ENCODE data around the gene ENDOG. TPM values are rescaled to one million over a fixed set of nuclear protein-coding genes. Genes with fewer than 3 reads are reported as not detected.
A peak's percentile ranks its signal among the peaks of the same experiment; 100 is the strongest.
"Not testable (repeated sequence)": the region's sequence is repeated elsewhere in the genome, so short reads cannot be mapped to it uniquely, and the experiment has no call there.

The ENDOG gene
- total and polyA plus RNA-seq, 7 experiments from 2014 or later: 9.4 to 36.7 (median 16.9) TPM

GRCh38 chr9:128861501-128861900 is 43.2 kb downstream of the ENDOG start:
- no peak for ATAC-seq
- intact Hi-C loops (cut with micrococcal nuclease): loop anchor here in 1 of 2 donors (5.0 kb wide), 1 partner anchor 86 kb away; the partner anchor contains the start of genes DOLK and NUP188
- H3K9me3 ChIP-seq (ENCODE audit: control insufficient read depth in 2 of 3, low read length in 3 of 3): no peaks in the 10 kb centered on the region
- ChIA-PET POLR2A (interaction anchor here (1.0 to 3.4 kb wide), 2 partner anchors 60 to 66 kb away, joined by 3 to 17 read pairs; partner anchors contain the start of gene PHYHD1), CTCF (interaction anchor here (0.6 to 8.0 kb wide), 3 partner anchors 67 to 237 kb away, joined by 4 to 113 read pairs (median 7); no protein-coding TSS in a partner anchor)
- no peak for DNase-seq
- no peak overlapping the region for H3K27ac ChIP-seq (ENCODE audit: low read depth, low read length)
- Mint-ChIP-seq H3K36me3 (no peaks in the 10 kb centered on the region), H3K27me3 (no peaks in the 10 kb centered on the region), H3K27ac (peak overlapping the region in 2 of 9 donors; percentile 26 to 51), H3K4me3 (no peak overlapping the region), H3K9me3 (no peaks in the 10 kb centered on the region), H3K4me1 (peaks cover 0 to 10% (median 6%) of the 10 kb centered on the region in 7 donors)
- no peak overlapping the region for H3K4me3 ChIP-seq (ENCODE audit: low read length)
- no peaks in the 10 kb centered on the region for H3K36me3 ChIP-seq (ENCODE audit: control insufficient read depth in 2 of 3, insufficient read depth in 3 of 3, low read length in 3 of 3)
- peaks cover 3 to 7% of the 10 kb centered on the region in 2 donors for H3K4me1 ChIP-seq (ENCODE audit: control insufficient read depth in 2 of 2, insufficient read depth in 2 of 2, low read length in 2 of 2)
- H3K27me3 ChIP-seq (ENCODE audit: control insufficient read depth in 2 of 2, insufficient read depth in 2 of 2, low read length in 2 of 2): no peaks in the 10 kb centered on the region

GRCh38 chr9:128862401-128862851 is 44.1 kb downstream of the ENDOG start:
- peaks cover 3 to 7% of the 10 kb centered on the region in 2 donors for H3K4me1 ChIP-seq (ENCODE audit: control insufficient read depth in 2 of 2, insufficient read depth in 2 of 2, low read length in 2 of 2)
- no peaks in the 10 kb centered on the region for H3K36me3 ChIP-seq (ENCODE audit: control insufficient read depth in 2 of 3, insufficient read depth in 3 of 3, low read length in 3 of 3)
- H3K9me3 ChIP-seq (ENCODE audit: control insufficient read depth in 2 of 3, low read length in 3 of 3): no peaks in the 10 kb centered on the region
- CTCF ChIA-PET: interaction anchor here (8.0 kb wide), 1 partner anchor 66 kb away, joined by 113 read pairs; no protein-coding TSS in a partner anchor
- H3K4me3 ChIP-seq (ENCODE audit: low read length): no peak overlapping the region
- ATAC-seq: no peak
- no peak overlapping the region for H3K27ac ChIP-seq (ENCODE audit: low read depth, low read length)
- Mint-ChIP-seq H3K4me1 (peaks cover 0 to 10% (median 6%) of the 10 kb centered on the region in 7 donors), H3K9me3 (no peaks in the 10 kb centered on the region), H3K27ac (peak overlapping the region in 1 of 9 donors; percentile 49), H3K4me3 (no peak overlapping the region), H3K36me3 (no peaks in the 10 kb centered on the region), H3K27me3 (no peaks in the 10 kb centered on the region)
- POLR2A ChIA-PET: interaction anchor here (0.7 to 3.4 kb wide), 3 partner anchors 59 to 65 kb away, joined by 3 to 17 read pairs (median 3); partner anchors contain the start of gene PHYHD1
- no peak for DNase-seq
- intact Hi-C loops (cut with micrococcal nuclease): loop anchor here in 1 of 2 donors (2.0 to 5.0 kb wide), 2 partner anchors 85 to 214 kb away; partner anchors contain the start of genes DOLK and NUP188
- H3K27me3 ChIP-seq (ENCODE audit: control insufficient read depth in 2 of 2, insufficient read depth in 2 of 2, low read length in 2 of 2): no peaks in the 10 kb centered on the region

- CTCF ChIA-PET: interaction anchor here (1.0 to 8.0 kb wide), 6 partner anchors 12 to 64 kb away, joined by 3 to 113 read pairs (median 6); no protein-coding TSS in a partner anchor
- Mint-ChIP-seq H3K9me3 (no peaks in the 10 kb centered on the region), H3K27me3 (no peaks in the 10 kb centered on the region), H3K36me3 (no peaks in the 10 kb centered on the region), H3K4me3 (no peak overlapping the region), H3K4me1 (peaks cover 0 to 10% (median 6%) of the 10 kb centered on the region in 7 donors), H3K27ac (peak overlapping the region; percentile 11 to 78 (median 55))
- ATAC-seq (peak; percentile 99), DNase-seq (peak; percentile 69 to 89 (median 79))
- Histone ChIP-seq H3K36me3 (ENCODE audit: control insufficient read depth in 2 of 3, insufficient read depth in 3 of 3, low read length in 3 of 3) (no peaks in the 10 kb centered on the region), H3K4me1 (ENCODE audit: control insufficient read depth in 2 of 2, insufficient read depth in 2 of 2, low read length in 2 of 2) (peaks cover 3 to 7% of the 10 kb centered on the region in 2 donors), H3K9me3 (ENCODE audit: control insufficient read depth in 2 of 3, low read length in 3 of 3) (no peaks in the 10 kb centered on the region), H3K4me3 (ENCODE audit: low read length) (no peak overlapping the region), H3K27me3 (ENCODE audit: control insufficient read depth in 2 of 2, insufficient read depth in 2 of 2, low read length in 2 of 2) (no peaks in the 10 kb centered on the region), H3K27ac (ENCODE audit: low read depth, low read length) (no peak overlapping the region)
- intact Hi-C loops (cut with micrococcal nuclease): loop anchor here (1.0 to 5.0 kb wide), 5 partner anchors 19 to 215 kb away; partner anchors contain the start of genes DOLK (in 1 of the 2), LRRC8A (in 1 of the 2) and NUP188 (in 1 of the 2)
- POLR2A ChIA-PET: interaction anchor here (0.6 to 3.4 kb wide), 3 partner anchors 64 to 269 kb away, joined by 3 to 17 read pairs (median 3); no protein-coding TSS in a partner anchor
These were observed 45.3 kb downstream of the ENDOG start for GRCh38 chr9:128863647-128864046.

GRCh38 chr9:128870128-128870940 is 52.0 kb downstream of the ENDOG start:
- DNase-seq (no peak), ATAC-seq (no peak)
- H3K4me1 ChIP-seq (ENCODE audit: control insufficient read depth in 2 of 2, insufficient read depth in 2 of 2, low read length in 2 of 2): no peaks in the 10 kb centered on the region
- Mint-ChIP-seq H3K36me3 (peaks cover 0 to 9% (median 5%) of the 10 kb centered on the region in 5 donors), H3K9me3 (no peaks in the 10 kb centered on the region), H3K4me1 (peaks cover 0 to 9% (median 5%) of the 10 kb centered on the region in 7 donors), H3K4me3 (no peak overlapping the region), H3K27me3 (no peaks in the 10 kb centered on the region), H3K27ac (peak overlapping the region in 2 of 9 donors; percentile 44 to 63)
- ChIA-PET CTCF (interaction anchor here (0.9 to 1.2 kb wide), 2 partner anchors 19 to 221 kb away, joined by 3 read pairs; no protein-coding TSS in a partner anchor), POLR2A (interaction anchor here (0.6 kb wide), 1 partner anchor 347 kb away, joined by 3 read pairs; no protein-coding TSS in a partner anchor)
- H3K36me3 ChIP-seq (ENCODE audit: control insufficient read depth in 2 of 3, insufficient read depth in 3 of 3, low read length in 3 of 3): peaks cover 0 to 11% (median 0%) of the 10 kb centered on the region in 3 experiments
- no peak overlapping the region for H3K27ac ChIP-seq (ENCODE audit: low read depth, low read length)
- intact Hi-C loops (cut with micrococcal nuclease): no loop called here
- H3K27me3 ChIP-seq (ENCODE audit: control insufficient read depth in 2 of 2, insufficient read depth in 2 of 2, low read length in 2 of 2): no peaks in the 10 kb centered on the region
- no peaks in the 10 kb centered on the region for H3K9me3 ChIP-seq (ENCODE audit: control insufficient read depth in 2 of 3, low read length in 3 of 3)
- no peak overlapping the region for H3K4me3 ChIP-seq (ENCODE audit: low read length)

GRCh38 chr9:128870941-128871265 is 52.6 kb downstream of the ENDOG start:
- H3K27ac Mint-ChIP-seq; DNase-seq; H3K4me3 Mint-ChIP-seq; H3K4me1 ChIP-seq (ENCODE audit: control insufficient read depth in 2 of 2, insufficient read depth in 2 of 2, low read length in 2 of 2); H3K4me1 Mint-ChIP-seq; intact Hi-C loops (cut with micrococcal nuclease); H3K4me3 ChIP-seq (ENCODE audit: low read length); H3K36me3 Mint-ChIP-seq; H3K27ac ChIP-seq (ENCODE audit: low read depth, low read length); H3K27me3 Mint-ChIP-seq; H3K9me3 ChIP-seq (ENCODE audit: control insufficient read depth in 2 of 3, low read length in 3 of 3); H3K9me3 Mint-ChIP-seq; ATAC-seq; H3K27me3 ChIP-seq (ENCODE audit: control insufficient read depth in 2 of 2, insufficient read depth in 2 of 2, low read length in 2 of 2): not testable (repeated sequence)
- peaks cover 0 to 11% (median 0%) of the 10 kb centered on the region in 3 experiments for H3K36me3 ChIP-seq (ENCODE audit: control insufficient read depth in 2 of 3, insufficient read depth in 3 of 3, low read length in 3 of 3)
- POLR2A ChIA-PET: interaction anchor here (0.6 kb wide), 1 partner anchor 1189 kb away, joined by 3 read pairs; no protein-coding TSS in a partner anchor
- CTCF ChIA-PET: interaction anchor here (0.8 to 1.2 kb wide), 2 partner anchors 18 to 115 kb away, joined by 3 to 4 read pairs; no protein-coding TSS in a partner anchor
